Ecto neural progenitor cell (in vitro differentiated cells): Measurements from ENCODE around the gene CNMD.
A peak's percentile ranks its signal among the peaks of the same experiment; 100 is the strongest.

Experiments used
- DNase-seq: peaks from one replicate; pipeline ENCODE4 v3.0.0-alpha.2; 2018; ENCODE audit warnings: low spot score

The CNMD gene

DNA sequence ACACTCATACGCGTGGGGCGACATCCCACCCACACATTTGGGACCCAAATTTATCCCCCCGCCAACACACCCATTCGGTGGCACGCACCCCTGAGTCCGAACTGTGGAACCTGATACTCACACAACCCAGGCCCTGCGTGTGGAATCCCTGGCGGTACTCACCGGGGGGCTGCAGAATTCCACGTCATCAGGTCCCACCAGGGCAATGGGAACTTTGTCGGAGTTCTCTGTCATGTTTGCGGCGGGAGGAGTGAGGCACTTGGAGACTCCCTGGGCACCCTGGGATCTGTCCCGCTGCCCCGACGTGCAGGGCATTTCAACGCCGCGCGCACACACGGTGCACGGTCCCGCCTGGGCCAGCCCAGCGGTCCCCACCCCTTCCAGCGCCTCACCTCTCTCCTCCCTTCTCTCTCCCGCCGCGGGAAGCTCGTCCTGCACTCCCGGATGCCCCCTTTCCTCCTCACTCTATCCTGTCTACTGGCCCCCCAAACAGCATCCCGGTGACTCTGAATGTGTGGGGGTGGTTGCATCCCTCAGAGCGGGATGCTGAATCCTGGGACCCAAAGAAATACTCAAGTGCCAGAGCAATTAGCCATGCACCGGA, at the start of gene CNMD:
Gene CNMD, minus strand, starts transcription at position 353 of the 604 bp plus-strand sequence. Its CDS starts 119 bp downstream, at position 234.
- DNase-seq, result peak; percentile 51

- DNase-seq, result no peak
These were observed 48.4 kb upstream of the CNMD start for GRCh38 chr13:52788011-52788410.

- DNase-seq, result no peak
These were observed 47.6 kb upstream of the CNMD start for GRCh38 chr13:52787235-52787634.

DNA sequence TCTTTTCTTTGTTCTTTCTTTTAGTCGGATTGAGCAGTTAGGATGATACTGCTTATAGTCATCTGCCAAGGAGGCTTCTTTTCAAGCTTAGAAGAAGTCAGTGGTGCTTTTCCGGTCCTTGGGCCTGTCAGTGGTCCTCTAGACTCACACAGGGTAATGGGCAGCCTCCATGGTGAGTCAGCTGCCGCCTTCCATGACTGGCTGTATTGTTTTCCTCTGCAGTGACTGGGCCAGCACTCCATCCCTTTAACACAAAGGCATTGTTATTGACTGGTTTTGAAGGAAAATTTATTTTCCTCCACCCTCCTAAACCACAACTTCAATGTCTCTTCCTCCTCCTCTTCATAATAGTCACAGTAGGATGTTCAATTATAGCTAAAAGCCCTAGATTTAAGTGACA, 47.1 kb upstream of the CNMD start:
- no peak for DNase-seq

DNA sequence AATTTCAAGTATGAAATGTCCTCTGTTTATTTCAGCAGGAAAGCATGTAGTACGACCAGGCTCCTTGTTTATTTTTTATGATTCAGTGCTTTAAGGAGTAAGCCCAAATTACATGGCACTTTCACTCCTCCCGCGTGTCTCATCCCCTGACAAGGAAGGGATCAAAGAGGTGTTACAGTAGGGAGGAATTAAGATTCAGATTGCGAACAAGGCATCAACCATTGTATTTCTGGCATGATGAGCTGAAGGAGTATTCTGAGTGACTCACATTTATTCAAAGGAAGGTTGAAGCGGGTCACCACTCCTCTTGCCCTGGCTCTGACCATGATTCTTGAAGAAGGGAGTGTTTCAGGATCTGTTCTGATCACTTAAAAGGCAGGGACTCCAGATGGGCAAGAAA, 46.1 kb upstream of the CNMD start:
- no peak for DNase-seq

- DNase-seq, result no peak
These were observed 45.1 kb upstream of the CNMD start for GRCh38 chr13:52784591-52785340.

DNA sequence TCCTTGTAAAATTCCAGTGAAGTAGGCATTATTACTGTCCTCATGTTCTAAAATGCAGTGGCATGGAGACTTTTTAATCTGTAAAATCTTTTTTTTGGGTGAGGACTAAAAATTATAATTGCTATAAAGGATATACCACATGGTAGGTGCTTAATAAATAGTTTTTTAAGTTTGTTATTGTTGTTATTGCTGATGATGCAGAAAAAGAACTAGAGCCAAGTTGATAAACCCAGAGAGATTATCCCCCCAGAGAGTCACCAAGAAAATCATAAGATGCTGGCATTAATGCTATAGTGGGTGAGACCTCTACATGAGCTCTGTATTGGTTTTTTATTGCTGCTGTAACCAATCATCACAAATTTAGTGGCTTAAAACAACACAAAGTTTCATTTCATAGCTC, 44.3 kb upstream of the CNMD start:
- DNase-seq, result no peak

GRCh38 chr13:52782471-52783448, 43.1 kb upstream of the CNMD start:
- DNase-seq, result no peak

GRCh38 chr13:52780611-52781010, 41.0 kb upstream of the CNMD start:
- no peak for DNase-seq

DNA sequence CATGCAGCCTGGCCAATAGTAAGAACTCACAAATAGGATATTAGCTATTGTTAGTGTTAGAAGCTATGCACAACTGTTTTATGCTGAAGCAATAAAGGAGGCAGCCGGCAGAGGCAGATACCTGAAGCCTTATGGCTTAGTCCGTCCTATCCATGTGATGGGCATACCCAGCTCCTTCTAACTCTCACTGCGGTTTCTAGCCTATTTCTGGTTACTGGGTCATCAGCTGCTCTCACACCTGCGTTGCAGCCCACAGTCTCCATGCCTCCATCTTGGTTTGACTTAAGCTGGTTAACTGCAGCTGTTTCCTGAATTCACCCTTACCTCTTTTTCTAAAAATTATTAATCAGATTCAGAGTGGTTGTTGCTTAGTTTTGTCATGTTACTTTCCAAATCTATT, 40.5 kb upstream of the CNMD start:
- DNase-seq, result no peak

- DNase-seq, result peak; percentile 53
These were observed 39.5 kb upstream of the CNMD start for GRCh38 chr13:52779103-52779502.

GRCh38 chr13:52776726-52777125, 37.1 kb upstream of the CNMD start:
- no peak for DNase-seq

- DNase-seq, result no peak
These were observed 35.9 kb upstream of the CNMD start for GRCh38 chr13:52775511-52775910.

- DNase-seq, result no peak
These were observed 28.4 kb upstream of the CNMD start for GRCh38 chr13:52767949-52768516.

DNA sequence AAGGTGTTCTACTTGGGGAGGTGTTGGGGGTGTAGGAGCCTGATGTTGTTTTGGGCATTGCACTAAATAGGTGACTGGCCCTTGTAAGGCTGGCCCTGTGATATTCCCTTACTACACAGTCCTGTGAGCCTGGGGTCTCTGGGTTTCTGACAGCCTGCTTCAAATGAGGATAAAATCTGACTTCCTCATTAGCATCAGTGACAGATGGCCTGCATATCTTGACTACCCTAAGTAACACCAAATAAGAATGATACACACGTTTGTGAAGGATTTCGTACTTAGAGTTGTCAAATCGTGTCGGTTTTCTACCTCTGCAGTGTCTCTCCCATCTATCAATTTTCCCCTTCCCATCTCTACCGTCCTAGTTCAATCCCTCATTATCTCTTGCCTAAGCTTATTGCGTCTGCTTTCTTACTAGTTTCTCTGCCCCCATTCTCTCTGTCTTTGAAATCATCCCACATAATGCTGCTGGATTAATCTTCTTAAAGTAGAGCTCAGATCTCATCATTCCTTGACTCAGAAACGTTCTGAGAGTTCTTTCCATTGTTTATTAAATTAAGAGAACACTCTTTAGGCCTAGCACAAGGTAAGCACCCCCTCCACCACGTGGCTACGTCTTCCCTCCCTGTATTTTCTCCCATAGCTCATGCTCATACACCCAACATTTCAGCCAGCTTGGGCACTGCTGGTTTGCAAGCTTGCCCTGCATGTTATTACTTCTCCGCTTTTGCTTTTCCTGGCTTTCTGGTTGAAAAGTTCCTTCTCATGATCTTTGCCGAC, 26.2 kb upstream of the CNMD start:
- no peak for DNase-seq

DNA sequence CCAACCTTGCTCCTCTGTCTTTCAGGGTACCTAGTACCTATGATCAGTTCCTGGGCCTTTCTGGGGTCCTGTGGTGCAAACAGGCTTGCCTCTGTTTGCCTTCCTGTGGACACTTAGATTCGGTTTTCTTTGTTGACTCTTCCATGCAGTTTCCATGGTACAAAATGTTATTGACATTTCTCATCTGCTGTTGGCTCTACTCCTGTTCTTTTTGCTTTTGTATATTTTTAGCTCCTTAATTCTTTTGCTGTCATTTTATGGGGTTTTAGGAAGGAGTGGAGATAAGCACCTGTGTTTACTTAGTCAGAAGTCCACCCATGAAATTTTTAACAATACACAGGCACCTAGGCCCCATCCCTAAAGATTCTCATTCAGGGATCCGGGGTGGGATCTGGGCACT, 20.5 kb upstream of the CNMD start:
- DNase-seq, result no peak

GRCh38 chr13:52758114-52758513, 18.5 kb upstream of the CNMD start:
- no peak for DNase-seq

- DNase-seq, result no peak
These were observed 11.6 kb upstream of the CNMD start for GRCh38 chr13:52751196-52751595.

DNA sequence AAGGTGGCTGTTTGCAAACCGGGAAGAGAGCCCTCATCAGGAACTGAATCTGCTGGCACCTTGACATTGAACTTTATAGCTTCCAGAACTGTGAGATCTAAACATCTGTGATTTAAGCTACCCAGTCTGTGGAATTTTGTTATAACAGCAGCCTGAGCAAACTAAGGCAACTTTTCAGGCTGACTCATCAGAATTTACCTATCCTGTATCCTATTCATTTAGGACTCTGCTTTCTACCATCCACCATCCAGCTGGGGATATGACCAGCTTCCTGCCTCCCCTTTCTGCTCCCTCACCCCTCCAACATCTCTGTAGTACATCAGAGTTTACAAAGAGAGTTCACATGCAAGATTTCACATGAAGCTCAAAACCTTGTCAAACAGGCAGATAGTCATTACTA, 11.1 kb upstream of the CNMD start:
- no peak for DNase-seq

GRCh38 chr13:52749419-52749818, 9.8 kb upstream of the CNMD start:
- no peak for DNase-seq

- DNase-seq, result no peak
These were observed 6.5 kb upstream of the CNMD start for GRCh38 chr13:52746141-52746540.
